Glomerular visceral epithelial cell (primary cell): ENCODE results near the gene TIGIT.
"Not testable (repeated sequence)": the region's sequence is repeated elsewhere in the genome, so short reads cannot be mapped to it uniquely, and the experiment has no call there.

Experiments used
- DNase-seq: peaks from one replicate; pipeline ENCODE4 v3.0.0-alpha.2; 2016; ENCODE audit errors: extremely low spot score

The TIGIT gene

GRCh38 chr3:114293838-114294535, at the start of gene TIGIT:
Gene TIGIT (plus strand): TSS chr3:114294028. CDS start chr3:114294062, 34 bp downstream.
- no peak for DNase-seq

- no peak for DNase-seq
These were observed 40.9 kb upstream of the TIGIT start for GRCh38 chr3:114252954-114253353.

GRCh38 chr3:114253505-114253904, 40.3 kb upstream of the TIGIT start:
- no peak for DNase-seq

GRCh38 chr3:114259566-114259965, 34.3 kb upstream of the TIGIT start:
- DNase-seq = no peak

GRCh38 chr3:114260152-114260551, 33.7 kb upstream of the TIGIT start:
- DNase-seq = no peak

GRCh38 chr3:114270019-114270418, 23.8 kb upstream of the TIGIT start:
- DNase-seq = no peak

- no peak for DNase-seq
These were observed 21.6 kb upstream of the TIGIT start for GRCh38 chr3:114272271-114272670.

GRCh38 chr3:114274929-114275328, 18.9 kb upstream of the TIGIT start:
- DNase-seq = peak; percentile 28

- DNase-seq = not testable (repeated sequence)
These were observed 17.0 kb upstream of the TIGIT start for GRCh38 chr3:114276856-114277255.

GRCh38 chr3:114284644-114285043, 9.2 kb upstream of the TIGIT start:
- no peak for DNase-seq

GRCh38 chr3:114285648-114286230, 8.1 kb upstream of the TIGIT start:
- DNase-seq = no peak

- DNase-seq = no peak
These were observed 7.6 kb upstream of the TIGIT start for GRCh38 chr3:114286266-114286665.

GRCh38 chr3:114290911-114291901, 2.6 kb upstream of the TIGIT start:
- peak; percentile 44 for DNase-seq

GRCh38 chr3:114294940-114295480, 1.2 kb downstream of the TIGIT start:
- DNase-seq = no peak

- DNase-seq = no peak
These were observed 2.1 kb downstream of the TIGIT start for GRCh38 chr3:114295946-114296345.

GRCh38 chr3:114299421-114299820, 5.6 kb downstream of the TIGIT start:
- DNase-seq = peak; percentile 18

- DNase-seq = no peak
These were observed 6.3 kb downstream of the TIGIT start for GRCh38 chr3:114299941-114300624.

GRCh38 chr3:114307222-114307830, 13.5 kb downstream of the TIGIT start:
- DNase-seq = no peak

- DNase-seq = no peak
These were observed 14.0 kb downstream of the TIGIT start for GRCh38 chr3:114307832-114308231.

- DNase-seq = no peak
These were observed 14.5 kb downstream of the TIGIT start for GRCh38 chr3:114308377-114308776.

- DNase-seq = no peak
These were observed 15.0 kb downstream of the TIGIT start for GRCh38 chr3:114308830-114309229.
